SK-MEL-5 (cell line): ENCODE measurements around the gene CRISPLD2. TPM values are rescaled to one million over a fixed set of nuclear protein-coding genes. Genes with fewer than 3 reads are reported as not detected.
"Not testable (repeated sequence)": the region's sequence is repeated elsewhere in the genome, so short reads cannot be mapped to it uniquely, and the experiment has no call there.

Experiments used
- DNase-seq: peaks from one replicate; pipeline ENCODE4 v3.0.0-alpha.2; 2016; ENCODE audit warnings: low read depth, low spot score
- in situ Hi-C: cut with HindIII; loops from 2 replicates; pipeline ENCODE4 v1.10.0; 2016; ENCODE audit warnings: low sequenced_read_pairs, high pct_unique_total_duplicates, low pct_unique_long_range_greater_than_20kb
- total RNA-seq: library from RNA; depleted of rRNA; stranded (reverse); fragments of >200 nt; shearing (Covaris generic); gene quantifications from 2 replicates; pipeline ENCODE4 v1.2.3, GENCODE V29; 2014

Gene CRISPLD2
- total RNA-seq, 1 experiment from 2014 or later, result 0.40 TPM

DNA sequence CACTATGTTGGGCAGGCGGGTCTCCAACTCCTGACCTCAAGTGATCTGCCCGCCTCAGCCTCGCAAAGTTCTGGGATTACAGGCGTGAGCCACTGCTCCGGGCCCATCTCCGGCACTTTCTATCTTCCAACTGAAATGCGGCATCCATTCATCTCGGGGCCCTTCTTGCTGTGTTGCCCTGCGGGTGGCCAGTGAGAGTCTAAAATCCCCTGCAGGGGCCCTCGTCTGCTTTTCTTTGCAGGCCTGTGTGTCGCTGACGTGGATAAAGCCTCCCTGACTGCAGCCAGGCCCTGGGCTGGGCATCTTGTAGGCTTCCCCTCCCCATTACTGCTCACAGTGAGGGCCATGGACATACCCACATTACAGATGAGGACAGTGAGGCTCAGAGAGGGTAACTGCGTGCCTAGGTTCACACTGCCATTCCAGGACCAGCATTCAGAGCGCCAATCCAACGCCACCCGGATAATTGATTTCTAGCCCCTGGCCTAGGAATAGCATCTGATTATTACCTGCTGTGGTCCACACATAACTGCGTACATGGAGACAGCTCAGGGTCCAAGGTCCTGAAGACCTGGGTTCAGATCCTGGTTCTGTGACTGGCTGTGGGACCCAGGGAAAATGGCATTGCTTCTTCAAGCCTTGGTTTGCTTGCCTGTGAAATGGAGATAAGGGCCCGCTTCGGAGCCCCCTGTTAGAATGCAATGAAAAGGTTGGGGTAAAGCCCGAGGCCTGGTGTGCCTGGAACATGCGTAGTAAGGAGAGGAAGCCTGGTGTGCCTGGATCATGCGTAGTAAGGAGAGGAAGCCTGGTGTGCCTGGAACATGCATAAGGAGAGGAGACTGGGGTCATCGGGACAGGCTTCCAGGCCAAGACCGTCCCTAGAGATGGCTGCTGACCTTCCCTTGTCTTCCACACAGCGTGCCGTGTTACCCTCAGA, 25.0 kb downstream of the CRISPLD2 start:
- no peak for DNase-seq
- in situ Hi-C loops, result no loop called here

DNA sequence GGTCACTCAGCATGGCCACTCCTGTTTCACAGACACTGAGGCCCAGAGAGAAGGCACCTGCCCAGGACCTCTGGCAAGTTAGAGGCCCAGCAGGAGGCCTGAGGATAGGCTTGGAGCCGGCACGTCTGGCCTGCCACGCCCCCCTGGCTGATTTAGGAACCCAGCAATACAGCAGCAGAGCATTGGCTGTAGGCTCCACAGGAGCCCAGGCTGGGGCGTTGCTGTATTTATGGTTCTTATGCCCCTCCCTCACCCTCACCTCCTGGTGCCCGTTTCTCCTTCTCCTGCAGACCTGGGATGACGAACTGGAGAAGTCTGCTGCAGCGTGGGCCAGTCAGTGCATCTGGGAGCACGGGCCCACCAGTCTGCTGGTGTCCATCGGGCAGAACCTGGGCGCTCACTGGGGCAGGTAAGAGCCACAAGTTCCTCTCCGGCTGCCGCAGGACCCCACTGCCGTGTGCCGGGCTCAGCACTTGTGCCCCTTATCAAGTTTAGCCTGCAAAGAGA, 25.8 kb downstream of the CRISPLD2 start:
- in situ Hi-C loops, result no loop called here
- DNase-seq, result no peak

DNA sequence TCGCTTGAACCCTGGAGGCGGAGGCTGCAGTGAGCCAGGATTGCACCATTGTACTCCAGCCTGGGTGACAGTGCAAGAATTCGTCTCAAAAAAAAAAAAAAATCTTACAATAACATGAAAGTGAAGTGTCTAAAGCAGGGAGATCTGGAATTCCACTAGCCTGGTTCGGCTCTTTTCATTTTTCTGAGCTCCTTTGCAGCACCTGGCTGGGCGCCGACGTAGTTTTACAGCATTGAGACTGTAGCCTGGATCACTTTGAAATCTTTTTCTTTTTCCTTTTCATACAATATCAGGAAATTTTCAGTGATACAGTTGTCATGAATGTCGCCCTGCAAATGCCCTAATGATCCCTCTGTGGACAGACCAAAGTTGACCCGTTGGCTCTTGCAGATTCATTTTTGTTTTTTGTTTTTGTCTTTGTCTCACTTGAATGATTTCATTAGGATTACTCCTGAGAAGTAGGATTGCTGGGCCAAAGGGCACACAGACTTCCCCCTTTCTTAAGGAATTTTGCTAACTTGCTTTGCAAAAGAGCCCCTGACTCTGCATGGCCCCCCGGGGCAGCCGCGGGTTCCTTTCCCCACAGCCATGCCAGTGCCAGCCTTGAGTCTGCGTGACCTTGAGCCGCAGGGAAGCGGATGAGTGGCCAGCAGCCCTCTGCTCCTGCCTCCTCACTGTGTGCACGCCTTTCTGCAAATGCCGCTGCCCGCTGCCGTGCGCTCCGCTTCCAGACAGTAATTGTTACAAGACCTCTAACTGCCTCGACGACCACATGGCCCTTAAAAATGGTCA, 28.0 kb downstream of the CRISPLD2 start:
- in situ Hi-C loops, result no loop called here
- no peak for DNase-seq

DNA sequence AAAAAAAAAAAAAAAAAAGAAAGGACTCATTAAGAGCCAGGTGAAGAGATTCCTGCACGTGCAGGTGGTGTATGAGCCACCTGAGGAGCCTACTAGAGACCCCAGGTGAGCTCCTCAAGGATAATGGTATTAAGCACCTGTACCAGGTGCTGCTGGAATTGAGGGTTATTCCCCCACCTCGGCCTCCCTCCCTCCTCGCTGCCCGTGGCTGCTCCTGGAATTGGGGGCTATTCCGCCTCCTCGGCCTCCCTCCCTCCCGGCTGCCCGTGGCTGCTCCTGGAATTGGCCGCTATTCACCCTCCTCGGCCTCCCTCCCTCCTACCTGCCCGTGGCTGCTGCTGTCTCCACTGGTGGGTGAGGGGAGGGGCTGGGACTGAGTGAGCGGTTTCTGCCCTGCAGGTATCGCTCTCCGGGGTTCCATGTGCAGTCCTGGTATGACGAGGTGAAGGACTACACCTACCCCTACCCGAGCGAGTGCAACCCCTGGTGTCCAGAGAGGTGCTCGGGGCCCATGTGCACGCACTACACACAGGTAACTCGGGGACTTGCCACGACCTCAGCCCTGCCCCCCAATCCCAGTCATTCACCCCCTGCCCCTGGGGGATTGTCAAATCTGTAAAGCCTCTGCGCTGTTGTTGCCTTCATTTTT, 29.3 kb downstream of the CRISPLD2 start:
- in situ Hi-C loops, result no loop called here
- DNase-seq, result no peak

DNA sequence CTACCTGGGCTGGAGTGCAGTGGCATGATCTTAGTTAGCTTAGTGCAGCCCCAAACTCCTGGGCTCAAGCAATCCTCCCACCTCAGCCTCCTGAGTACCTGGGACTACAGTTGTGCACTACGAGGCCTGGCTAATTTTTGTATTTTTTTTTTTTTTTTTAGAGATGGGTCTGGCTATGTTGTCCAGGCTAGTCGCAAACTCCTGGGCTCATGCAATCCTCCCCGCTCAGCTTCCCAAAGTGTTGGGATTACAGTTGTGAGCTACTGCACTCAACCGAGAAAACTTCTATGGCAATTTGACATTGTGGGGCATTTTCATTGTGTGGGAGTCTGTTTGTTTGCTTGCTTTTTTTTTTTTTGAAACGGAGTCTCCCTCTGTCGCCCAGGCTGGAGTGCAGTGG, 30.0 kb downstream of the CRISPLD2 start:
- in situ Hi-C loops, result no loop called here

DNA sequence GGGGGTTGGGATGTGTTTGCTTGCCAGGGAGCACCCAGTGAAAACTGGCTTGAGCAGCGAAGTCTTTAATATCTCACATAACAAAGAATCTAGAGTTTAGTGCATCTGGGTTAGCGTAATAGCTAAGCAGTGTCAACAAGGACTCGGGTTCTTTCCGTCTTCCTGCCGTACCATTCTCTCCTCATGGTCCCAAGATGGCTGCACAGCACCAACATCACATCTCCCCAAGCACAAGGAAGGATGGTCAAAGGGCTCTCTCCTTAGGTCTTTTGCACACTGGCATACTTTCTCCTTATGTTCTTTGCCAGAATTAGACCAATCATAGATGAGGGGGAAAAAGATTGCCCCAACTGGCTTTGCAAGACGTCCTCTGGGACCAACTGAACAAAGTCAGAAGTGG, 30.9 kb downstream of the CRISPLD2 start:
- DNase-seq, result no peak
- in situ Hi-C loops, result no loop called here

More for the DNA sequence above, 30.0 kb downstream of the CRISPLD2 start:
- no peak for DNase-seq

DNA sequence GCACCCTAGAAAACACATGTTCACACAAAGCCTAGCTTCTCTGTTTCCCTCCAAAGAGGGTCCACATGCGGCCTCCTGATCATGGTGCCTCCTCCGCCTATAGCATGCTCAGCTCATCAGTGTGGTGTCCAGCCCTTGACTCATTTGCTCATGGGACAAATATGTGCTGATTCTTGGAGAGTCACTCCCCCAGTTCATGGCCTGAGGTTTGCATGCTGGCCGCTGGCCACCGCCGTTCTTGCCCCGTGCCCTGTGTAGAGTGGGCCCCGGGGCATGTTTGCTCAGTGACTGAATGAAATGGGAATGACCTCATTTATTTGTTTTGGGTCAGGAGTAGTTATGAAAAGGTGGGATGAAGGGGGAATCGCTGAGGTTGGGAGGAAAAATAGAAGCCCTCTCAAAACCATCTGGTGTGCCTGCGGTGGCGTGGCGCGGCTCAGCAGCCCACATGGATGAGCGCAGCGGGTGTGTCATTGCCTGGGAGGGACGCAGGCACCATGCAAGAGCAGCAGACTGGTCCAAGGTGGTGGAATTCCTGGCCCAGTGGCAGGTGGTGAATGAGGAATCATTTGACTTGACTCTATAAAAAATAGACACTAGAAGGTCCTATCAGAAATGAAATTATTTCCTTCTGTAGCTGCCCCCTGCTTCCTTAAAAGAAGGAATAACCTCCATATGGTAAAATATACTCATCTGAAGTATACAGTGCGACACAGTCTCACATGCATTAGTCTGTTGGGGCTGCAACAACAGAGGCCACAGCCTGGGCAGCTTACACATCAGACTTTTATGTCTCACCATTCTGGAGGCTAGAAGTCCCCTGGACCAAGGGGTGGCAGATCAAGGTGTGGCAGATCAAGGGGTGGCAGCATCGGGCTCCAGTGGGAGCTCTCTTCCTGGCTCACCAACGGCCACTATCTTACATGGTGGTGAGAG, 31.7 kb downstream of the CRISPLD2 start:
- in situ Hi-C loops, result no loop called here
- DNase-seq, result peak; percentile 29

DNA sequence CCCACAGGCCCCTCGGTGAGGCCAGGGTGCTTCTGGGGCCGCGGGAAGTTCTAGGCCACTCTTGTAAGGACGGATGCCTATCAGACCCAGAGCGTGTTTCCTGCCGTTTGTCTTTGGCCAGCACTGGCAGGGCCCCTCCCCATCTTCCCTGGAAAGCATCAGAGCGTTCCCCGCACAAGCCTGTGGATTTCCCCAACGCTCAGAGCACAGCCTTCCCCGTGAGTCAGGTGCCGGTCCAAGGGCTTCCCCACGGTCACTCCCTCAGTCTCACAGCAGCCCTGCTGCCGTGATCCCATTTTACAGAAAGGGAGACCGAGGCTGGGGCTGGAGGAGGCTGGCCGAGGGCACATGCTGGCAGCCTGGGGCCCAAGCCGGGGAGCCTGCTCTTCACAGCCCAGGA, 33.7 kb downstream of the CRISPLD2 start:
- in situ Hi-C loops, result no loop called here
- DNase-seq, result no peak

DNA sequence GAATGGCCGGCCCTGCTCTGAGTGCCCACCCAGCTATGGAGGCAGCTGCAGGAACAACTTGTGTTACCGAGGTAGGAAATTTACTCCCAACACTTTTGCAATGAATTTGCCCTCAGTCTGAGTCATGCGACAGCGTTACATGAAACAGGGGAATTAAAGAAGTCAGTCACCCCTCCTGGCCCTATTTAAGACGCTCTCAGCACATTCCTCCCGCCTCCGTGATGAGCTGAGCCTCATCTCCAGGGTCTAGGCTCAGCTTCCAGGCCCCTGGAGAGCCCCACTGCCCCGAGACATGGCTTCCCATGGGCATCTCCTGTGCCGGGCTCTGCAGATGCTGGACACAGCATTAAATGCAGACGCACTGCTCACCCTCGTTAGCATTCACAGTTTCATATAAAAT, 35.0 kb downstream of the CRISPLD2 start:
- in situ Hi-C loops, result no loop called here
- DNase-seq, result no peak

DNA sequence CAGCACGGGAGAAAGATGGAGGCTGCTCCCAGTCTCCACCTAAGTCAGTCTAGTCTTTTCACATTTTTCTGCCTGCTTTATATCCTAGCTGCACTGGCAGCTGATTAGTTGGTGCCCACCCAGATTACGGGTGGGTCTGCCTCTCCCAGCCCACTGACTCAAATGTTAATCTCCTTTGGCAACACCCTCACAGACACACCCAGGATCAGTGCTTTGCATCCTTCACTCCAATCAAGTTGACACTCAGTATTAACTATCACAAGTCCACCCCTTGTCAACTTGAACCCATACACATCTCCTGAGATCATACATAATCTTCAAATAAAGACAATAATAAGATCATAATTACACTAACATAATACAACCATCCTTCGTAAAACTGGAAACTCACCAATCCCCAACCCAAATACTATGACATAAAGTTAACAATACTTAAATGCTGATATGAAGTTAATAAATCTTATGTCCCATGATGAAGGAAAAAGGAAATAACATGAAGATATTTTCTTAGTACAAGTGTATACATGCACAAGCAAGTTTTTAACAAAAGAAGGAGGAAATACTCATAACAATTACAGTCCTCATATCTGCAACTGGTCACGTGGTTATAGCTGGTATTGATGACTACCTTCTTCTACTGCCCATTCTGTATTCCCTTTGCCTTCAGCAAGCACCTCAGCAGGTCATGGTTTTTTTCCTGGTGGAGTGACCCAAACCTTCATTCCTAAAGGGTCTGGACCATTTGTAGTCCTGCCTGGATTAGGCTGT, 35.8 kb downstream of the CRISPLD2 start:
- DNase-seq, in situ Hi-C loops: not testable (repeated sequence)

DNA sequence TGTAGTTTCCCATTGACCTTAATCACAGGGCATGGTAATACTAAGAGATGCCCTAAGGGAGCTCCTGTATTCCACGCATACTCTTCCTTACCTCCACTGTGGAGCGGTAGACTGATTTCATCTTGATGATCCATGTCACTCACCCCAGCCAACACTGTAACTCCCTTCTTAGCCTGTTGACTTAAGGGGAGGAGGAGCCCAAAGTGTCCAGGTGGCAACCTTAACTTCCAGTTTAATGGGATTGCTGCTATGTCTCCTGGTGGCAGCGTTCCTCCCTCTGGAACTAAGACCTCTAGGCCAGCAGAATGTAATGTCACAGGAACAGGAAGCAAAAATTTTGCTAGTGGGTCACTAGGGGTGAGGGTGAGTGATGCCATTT, 36.4 kb downstream of the CRISPLD2 start:
- in situ Hi-C loops, DNase-seq: not testable (repeated sequence)

DNA sequence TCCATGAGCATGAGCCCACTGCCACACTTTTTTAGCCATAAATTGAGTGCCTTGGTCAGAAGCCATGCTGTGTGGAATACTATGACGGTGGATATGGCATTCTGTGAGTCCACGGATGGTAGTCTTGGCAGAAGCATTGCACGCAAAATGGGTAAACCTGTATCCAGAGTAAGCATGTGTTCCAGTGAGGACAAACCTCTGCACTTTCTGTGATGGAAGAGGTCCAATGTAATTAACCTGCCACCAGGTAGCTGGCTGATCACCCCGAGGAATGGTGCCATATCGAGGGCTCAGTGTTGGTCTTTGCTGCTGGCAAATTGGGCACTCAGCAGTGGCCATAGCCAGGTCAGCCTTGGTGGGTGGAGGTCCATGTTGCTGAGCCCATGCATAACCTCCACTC, 37.0 kb downstream of the CRISPLD2 start:
- in situ Hi-C loops, DNase-seq: not testable (repeated sequence)

DNA sequence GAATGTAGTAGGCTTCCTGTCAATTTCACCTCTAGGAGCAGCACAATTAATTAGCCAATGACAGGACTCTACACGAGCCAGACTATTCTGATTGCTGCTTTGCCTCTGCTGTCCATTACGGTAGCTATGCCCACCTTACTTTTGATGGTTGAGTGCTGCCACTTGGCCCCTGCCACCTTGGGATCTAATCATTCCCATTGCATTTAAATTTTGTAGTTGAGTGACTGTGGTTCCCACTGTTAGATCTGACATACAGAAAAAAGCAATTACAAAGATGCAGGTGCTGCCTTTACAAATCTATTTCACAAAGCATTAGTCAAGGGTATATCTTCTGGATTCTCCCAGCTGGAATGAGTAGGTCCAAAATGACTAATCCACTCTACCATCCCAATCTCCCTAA, 39.9 kb downstream of the CRISPLD2 start:
- in situ Hi-C loops, result no loop called here
- no peak for DNase-seq

DNA sequence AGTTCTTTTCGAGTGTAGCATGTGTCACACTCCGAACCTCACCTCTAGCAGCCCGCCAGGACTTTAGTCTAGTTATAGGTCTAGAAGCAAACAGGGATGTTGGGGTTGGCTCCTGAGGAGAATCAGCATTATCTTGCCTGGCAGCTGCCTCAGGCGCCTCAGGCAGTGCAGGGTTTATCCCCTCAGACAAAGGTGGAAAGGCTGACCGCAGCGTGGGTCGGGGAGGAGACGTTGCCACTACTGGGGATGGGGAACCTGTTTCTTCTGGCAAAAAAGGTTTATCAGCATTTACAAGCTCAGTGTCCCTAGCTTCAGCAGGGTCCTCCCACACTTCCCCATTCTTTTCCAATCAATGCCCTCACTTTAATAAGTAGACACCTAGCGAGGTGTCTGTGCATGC, 40.6 kb downstream of the CRISPLD2 start:
- no peak for DNase-seq
- in situ Hi-C loops, result no loop called here

DNA sequence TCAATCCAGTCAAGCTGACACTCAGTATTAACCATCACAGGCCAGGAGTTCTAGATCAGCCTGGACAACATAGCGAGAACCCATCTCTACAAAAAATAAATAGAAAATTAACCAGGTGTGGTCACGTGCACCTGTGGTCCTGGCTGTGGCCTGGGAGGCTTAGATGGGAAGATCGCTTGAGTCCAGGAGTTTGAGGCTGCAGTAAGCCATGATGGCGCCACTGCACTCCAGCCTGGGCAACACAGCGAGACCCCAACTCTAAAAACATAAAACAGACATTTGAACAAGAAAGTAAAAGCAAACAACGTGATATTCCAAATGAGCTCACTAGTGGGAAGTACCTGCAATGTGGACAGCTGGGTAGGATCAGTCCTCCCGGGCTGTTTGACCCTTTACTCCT, 41.9 kb downstream of the CRISPLD2 start:
- in situ Hi-C loops, result no loop called here
- no peak for DNase-seq

DNA sequence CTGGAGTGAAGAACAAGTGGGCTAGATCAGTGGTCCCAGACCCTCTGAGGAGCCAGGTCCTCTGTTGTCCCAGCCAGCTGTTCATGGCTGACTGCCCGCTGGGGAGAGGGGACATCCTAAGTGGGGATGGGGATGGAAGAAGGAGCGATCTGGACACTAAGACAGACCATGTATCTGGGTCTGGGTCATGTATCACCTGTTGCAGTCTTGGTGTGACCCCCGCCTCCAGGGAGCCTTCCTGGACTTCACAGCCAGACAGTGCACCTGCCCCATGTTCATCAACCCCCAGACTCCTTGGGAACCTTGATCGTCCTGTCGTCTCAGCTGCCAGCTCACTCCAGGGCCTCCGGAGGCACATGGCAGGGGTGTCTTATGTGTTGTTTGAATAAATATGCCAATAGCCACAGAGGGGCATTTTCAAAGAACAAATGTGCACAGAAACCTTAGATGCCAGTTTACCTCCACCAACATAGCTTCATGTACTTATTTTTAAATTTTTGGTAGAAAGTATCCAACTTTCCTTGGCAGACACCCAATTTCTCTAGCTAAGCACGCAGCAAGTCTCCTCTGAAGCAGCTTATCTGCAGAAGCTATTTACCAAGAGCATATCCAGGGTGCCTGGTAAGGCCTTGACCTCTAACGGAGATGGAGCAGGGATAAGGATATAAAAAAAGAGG, 43.2 kb downstream of the CRISPLD2 start:
- in situ Hi-C loops, result no loop called here
- DNase-seq, result no peak
